HG02981 (cell line): ENCODE measurements around the gene YAF2.
"Not testable (repeated sequence)": the region's sequence is repeated elsewhere in the genome, so short reads cannot be mapped to it uniquely, and the experiment has no call there.

Source experiments
- ATAC-seq: cut with Tn5 transposase; IDR thresholded peaks from one replicate; pipeline ENCODE4 v1.9.1; 2021; ENCODE audit warnings: mild to moderate bottlenecking, moderate library complexity; ENCODE audit not compliant: unreplicated experiment

Gene YAF2

GRCh38 chr12:42255221-42255865 lies 17.3 kb upstream of the YAF2 start:
- ATAC-seq = no peak

GRCh38 chr12:42252645-42253044 lies 14.6 kb upstream of the YAF2 start:
- not testable (repeated sequence) for ATAC-seq

GRCh38 chr12:42249033-42249432 lies 11.0 kb upstream of the YAF2 start:
- not testable (repeated sequence) for ATAC-seq

GRCh38 chr12:42240131-42240750 lies 2.2 kb upstream of the YAF2 start:
- ATAC-seq = no peak

- no peak for ATAC-seq
Observed at GRCh38 chr12:42237853-42238239, 202 bp downstream of the YAF2 start.

- ATAC-seq = peak; percentile 82
Observed at GRCh38 chr12:42237052-42237852, 796 bp downstream of the YAF2 start.

- ATAC-seq = no peak
Observed at GRCh38 chr12:42236017-42236416, 2.0 kb downstream of the YAF2 start.

- no peak for ATAC-seq
Observed at GRCh38 chr12:42235426-42235825, 2.6 kb downstream of the YAF2 start.

- ATAC-seq = no peak
Observed at GRCh38 chr12:42234970-42235369, 3.1 kb downstream of the YAF2 start.

GRCh38 chr12:42227525-42227924 lies 10.5 kb downstream of the YAF2 start:
- ATAC-seq = not testable (repeated sequence)

GRCh38 chr12:42224501-42224900 lies 13.5 kb downstream of the YAF2 start:
- not testable (repeated sequence) for ATAC-seq

GRCh38 chr12:42222724-42223123 lies 15.3 kb downstream of the YAF2 start:
- ATAC-seq = no peak

GRCh38 chr12:42221726-42222125 lies 16.3 kb downstream of the YAF2 start:
- ATAC-seq = no peak

- ATAC-seq = no peak
Observed at GRCh38 chr12:42217656-42218055, 20.4 kb downstream of the YAF2 start.

GRCh38 chr12:42216737-42217136 lies 21.3 kb downstream of the YAF2 start:
- no peak for ATAC-seq

GRCh38 chr12:42215759-42216158 lies 22.3 kb downstream of the YAF2 start:
- not testable (repeated sequence) for ATAC-seq

- no peak for ATAC-seq
Observed at GRCh38 chr12:42213954-42214426, 24.1 kb downstream of the YAF2 start.

- no peak for ATAC-seq
Observed at GRCh38 chr12:42213023-42213422, 25.0 kb downstream of the YAF2 start.

- no peak for ATAC-seq
Observed at GRCh38 chr12:42208574-42208973, 29.5 kb downstream of the YAF2 start.

- no peak for ATAC-seq
Observed at GRCh38 chr12:42204819-42205218, 33.2 kb downstream of the YAF2 start.

GRCh38 chr12:42204362-42204761 lies 33.7 kb downstream of the YAF2 start:
- ATAC-seq = no peak

- no peak for ATAC-seq
Observed at GRCh38 chr12:42201063-42201462, 37.0 kb downstream of the YAF2 start.
